GM10847 (cell line): ENCODE results near the gene NAV1.

Experiments used
- POLR2A ChIP-seq: IDR thresholded peaks from 2 replicates; pipeline ENCODE4 v1.6.1; 2011; ENCODE audit not compliant: insufficient read length; ENCODE audit errors: extremely low read depth

NAV1 gene, protein sequence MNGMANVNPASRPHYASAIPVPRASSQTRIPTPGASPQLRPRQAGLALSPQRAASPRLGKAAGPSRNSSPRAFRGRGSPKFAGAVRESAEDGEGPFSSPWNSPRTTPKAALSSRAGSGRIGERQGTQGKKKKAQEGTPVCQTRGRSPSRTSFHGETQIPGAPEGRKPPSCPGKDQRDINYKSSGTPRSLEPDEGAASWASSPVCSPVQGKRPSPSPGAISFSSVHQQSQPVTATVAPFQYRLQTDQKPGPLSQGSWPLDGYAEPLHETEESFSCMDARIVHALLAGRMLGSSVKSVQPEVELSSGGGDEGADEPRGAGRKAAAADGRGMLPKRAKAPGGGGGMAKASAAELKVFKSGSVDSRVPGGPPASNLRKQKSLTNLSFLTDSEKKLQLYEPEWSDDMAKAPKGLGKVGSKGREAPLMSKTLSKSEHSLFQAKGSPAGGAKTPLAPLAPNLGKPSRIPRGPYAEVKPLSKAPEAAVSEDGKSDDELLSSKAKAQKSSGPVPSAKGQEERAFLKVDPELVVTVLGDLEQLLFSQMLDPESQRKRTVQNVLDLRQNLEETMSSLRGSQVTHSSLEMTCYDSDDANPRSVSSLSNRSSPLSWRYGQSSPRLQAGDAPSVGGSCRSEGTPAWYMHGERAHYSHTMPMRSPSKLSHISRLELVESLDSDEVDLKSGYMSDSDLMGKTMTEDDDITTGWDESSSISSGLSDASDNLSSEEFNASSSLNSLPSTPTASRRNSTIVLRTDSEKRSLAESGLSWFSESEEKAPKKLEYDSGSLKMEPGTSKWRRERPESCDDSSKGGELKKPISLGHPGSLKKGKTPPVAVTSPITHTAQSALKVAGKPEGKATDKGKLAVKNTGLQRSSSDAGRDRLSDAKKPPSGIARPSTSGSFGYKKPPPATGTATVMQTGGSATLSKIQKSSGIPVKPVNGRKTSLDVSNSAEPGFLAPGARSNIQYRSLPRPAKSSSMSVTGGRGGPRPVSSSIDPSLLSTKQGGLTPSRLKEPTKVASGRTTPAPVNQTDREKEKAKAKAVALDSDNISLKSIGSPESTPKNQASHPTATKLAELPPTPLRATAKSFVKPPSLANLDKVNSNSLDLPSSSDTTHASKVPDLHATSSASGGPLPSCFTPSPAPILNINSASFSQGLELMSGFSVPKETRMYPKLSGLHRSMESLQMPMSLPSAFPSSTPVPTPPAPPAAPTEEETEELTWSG (N-terminal part only)

DNA sequence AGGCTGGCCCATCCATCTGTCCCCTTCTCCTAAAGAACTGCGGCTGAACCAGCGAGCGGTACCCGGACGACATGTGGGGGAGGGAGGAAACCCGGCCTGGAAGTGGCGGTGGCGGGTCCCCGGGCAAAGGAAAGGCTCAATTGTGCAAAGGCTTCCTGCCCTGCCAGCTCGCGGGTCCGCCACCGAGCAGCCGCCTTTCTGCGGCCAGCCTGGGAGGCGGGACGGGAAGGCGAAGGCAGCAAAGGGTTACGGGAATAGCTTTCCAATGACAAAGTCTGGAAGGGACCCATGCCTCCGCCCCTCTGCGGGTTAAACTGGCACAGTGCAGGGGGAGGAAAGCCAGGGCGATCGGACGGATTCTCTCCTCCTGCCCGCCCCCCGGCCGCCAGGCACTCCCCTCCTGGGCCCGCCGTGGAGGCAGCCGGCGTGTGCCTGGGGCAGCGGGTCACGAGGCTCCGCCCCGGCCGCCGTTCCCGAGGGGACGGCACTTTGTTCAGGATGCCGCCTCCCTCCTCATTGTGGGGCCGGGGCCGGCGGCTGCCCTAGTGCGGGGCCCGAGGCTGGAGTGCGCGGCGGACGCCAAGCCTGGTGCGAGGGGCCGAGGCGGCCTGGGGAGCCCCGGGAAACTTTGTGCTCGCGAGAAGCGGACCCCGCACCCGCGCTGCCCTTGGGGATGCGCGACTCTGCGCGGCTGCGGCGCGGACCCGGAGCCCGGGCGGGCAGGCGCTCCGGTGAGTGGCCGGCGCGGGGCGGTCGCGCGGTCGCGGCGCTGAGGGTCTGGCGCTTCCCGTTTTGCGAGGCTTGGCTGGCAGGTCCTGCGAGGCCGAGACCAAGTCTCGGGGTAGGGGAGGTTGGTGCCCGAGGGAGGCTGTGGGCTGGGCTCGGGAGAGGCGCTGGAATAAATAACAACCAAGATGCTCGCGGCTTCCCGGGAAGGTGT, at the start of gene NAV1:
Gene NAV1, plus strand, starts transcription at position 516 of the 940 bp plus-strand sequence. CDS start 83,758 bp downstream, outside the sequence.
- TF ChIP-seq POLR2A = no peak

DNA sequence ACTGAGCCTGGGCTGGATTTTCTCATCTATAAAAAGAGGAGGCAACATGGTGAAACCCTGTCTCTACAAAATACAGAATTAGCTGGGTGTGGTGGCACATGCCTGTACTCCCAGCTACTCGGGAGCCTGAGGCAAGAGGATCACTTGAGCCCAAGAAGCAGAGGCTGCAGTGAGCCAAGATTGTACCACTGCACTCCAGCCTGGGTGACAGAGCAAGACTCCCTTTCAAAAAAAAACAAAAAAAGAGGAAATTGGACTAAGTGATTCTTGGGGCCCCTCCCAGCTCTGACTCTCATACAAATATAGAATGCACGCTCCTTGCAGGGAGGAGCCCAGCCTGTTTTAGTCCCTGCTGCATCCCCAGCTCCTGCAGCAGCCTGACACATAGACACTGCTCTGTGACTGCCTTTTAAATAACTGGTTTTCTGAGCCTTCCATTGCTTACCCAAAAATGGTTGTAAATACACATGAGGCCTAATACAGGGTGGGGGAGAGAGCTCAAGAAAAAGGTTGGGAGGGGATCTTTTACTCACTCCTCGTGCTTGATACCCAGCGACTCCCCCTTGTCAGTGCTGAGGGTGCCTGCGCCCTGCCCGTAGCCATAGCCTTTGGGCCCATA, 49.2 kb upstream of the NAV1 start:
- no peak for TF ChIP-seq POLR2A

DNA sequence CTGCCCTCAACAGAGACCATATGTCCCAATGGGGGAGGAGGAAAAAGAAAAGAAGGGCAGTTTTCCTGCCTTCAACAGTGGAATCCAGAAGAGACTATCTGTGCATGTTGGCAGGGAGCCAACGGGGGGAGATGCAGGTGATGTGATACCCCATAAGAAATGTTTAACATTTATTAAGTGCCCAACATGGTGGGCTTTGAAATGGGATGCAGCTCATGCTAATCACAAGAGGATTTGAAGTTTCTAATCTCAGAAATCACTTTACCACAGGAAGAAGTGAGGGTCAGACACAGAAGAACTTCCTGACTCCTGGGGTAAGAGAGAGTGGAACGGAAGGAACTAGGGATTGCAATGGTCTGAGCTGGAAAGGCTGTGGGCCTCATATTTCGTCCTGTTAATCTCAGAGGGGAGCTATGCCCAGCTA, 48.2 kb upstream of the NAV1 start:
- TF ChIP-seq POLR2A = no peak

DNA sequence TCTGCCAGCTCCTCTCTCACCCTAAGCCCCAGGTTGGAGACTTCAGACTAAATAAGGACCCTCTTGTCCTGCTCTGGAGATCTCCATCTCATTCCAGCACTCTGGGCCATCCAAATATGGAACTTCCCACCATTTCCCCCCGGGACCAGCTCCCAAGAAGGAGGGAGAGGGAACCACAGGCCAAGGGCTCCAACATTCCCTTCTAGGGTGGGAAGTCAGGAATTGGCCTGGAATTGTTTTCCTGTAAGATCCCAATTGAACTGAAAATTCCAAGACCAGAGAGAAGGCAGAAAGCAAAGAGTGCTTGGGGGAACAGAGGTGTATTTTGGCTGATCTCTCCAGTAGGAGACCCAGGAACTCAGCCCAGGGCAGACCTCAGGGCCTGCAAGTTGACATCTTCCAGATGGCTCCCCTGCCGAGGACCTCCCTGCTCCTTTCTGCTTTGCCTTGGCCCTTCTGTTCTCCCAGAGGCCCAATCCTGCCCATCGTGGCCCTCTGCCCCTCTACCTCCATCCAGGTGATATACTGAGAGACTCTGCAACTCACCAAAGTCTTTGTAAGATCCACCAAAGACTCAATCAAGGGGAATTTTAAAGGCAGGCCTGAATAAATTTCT, 46.9 kb upstream of the NAV1 start:
- no peak for TF ChIP-seq POLR2A

DNA sequence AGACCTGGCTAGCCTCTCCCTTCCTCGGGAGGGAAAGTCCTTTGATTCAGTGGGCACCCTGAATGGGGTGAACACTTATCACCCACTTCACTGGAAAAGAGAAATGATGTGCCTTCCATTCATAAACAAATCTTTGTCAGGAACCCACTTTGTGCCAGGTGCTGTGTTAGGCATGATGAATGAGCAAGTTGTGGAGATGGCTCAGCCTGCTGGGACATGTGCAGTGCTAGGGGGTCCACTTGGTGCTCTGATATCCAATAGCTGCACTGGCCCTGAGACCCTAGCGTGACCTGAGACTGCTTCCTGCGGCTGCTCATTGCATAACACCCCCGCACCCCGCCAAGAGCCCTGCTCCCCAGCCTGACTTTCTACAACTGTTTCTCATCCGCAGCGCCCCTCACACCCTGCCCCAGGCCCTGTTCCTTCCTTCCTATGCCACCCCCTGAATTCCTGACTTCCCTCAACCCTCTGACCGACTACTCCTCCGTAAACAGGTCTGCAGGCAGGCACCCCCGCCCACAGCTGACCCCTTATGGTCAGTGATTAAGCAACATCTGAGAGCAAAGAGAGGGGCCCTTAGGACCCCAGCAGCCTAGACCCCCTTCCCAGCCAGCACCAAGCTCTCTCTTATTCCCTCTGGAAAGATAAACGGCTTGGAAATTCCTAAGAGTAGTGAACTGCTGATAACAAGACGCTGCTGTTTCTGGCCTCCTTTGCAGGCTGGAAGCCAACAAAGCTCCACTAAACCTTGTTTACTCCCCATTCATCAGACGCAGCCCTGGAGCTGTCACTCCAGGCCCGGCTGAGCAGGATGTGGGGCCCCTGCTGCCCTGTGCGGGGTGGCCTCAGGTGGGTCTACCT, 44.9 kb upstream of the NAV1 start:
- no peak for TF ChIP-seq POLR2A

DNA sequence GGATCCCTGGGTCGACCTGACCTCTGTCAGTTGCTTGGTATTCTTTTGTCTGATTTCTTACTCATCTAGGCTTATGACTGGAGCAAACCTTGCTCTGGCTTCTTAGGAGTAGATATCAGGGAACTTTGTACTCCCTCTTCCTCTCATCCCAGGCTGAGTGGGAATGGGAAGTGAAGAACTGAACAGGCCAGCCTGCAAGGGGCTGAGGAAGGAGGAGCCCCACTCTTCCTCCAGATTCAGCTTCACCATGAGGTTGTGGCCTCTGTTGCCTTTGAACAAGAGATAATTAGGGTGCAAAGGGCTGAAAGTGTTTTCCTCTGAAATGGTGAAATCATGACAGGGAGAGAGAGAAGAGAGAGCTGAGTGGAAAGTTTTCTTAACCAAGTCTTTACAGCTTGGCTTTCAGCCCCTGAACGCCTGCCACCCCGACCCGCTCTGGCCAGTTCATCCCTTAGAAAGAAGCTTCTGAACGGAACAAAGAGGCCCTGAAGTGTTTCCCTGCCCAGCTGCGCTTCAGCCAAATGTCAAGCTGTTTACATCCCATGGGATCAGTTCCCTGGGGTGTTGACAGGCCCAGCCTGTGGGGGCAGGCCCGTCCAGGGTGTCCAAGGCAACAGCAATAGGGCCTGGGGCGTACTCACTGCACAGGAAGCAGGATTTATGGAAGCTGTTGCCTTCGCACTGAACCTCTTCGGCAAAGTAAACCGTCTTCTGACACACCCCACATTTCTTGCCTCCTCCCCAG, 43.2 kb upstream of the NAV1 start:
- no peak for TF ChIP-seq POLR2A

DNA sequence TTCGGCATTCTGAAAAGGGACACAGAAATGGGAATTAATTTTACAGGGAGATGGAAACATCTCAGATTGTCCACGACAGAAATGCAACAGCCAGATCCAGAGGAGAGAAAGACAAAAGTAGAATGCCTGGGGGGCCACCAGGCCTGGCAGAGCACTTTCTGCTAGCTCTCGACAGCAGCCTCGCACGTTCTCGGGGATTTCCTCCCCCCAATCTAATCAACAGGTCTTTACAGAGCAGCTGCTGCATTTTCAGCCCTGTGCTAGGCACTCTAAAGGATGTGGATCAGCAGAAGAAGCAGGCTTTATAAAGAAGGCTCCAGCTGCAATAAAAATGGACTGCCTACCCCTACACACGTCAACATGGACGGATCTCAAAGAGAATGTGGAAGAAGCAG, 42.6 kb upstream of the NAV1 start:
- no peak for TF ChIP-seq POLR2A

DNA sequence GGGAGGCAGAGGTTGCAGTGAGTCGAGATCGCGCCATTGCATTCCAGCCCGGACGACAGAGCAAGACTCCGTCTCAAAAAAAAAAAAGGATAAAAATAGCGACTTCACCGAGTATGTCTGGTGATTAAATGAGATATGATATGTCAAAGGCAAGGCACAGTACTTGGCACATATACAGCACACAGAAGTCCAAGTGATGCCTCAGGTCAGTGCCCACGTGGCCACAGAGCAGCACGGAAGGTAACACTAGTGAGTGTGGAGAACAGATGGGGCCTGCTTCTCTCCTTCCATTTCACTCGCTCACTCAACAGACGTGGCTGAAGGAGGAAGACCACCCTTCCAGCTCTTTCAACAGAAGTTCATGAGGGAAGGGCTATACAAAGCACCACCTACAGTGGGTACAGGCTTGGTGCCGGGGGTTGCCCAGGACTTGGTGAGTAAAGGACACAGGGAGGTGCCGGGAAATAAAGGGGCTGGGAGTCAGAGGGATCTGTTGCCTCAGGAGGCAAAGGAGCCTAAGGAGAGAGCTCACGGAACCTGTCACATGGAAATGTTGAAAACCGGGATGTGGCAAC, 40.9 kb upstream of the NAV1 start:
- TF ChIP-seq POLR2A = no peak

DNA sequence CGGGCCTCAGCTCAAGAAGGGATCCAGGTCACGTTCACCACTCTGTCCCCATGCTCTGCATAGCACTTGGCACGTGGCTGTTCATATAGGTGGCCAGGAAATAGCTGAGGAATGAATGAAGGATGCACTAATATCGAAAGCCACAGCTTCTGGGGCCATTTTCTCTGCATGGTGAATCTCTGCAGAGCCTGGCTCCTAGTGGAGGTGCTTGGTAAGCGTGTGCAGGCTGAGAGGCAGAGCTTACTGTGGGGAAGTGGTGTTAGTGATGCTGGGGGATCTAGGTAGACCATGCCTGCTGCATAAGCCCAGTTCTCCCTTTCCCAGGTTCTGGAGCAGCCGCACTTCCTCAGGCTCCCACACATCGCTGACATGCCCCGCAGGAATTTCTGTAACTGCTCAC, 40.3 kb upstream of the NAV1 start:
- no peak for TF ChIP-seq POLR2A

DNA sequence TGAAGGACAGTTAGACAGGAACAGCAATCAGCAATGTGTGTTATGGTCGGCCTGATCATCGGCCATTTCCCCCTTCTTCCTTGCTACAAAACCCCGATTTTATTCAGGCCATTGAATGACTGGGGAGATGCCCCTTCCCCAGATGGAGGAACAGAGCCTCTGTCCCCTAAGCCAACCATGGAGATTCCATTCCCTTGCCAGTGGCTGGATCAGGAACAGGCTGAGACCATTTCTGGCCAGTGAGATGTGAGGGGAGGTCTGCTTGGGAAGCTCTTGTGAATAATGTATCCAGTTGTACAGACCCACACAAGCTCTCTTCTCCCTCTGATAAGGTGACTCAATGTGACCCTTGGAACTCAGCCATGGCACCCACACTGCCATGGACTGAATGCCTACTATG, 39.7 kb upstream of the NAV1 start:
- TF ChIP-seq POLR2A = no peak

DNA sequence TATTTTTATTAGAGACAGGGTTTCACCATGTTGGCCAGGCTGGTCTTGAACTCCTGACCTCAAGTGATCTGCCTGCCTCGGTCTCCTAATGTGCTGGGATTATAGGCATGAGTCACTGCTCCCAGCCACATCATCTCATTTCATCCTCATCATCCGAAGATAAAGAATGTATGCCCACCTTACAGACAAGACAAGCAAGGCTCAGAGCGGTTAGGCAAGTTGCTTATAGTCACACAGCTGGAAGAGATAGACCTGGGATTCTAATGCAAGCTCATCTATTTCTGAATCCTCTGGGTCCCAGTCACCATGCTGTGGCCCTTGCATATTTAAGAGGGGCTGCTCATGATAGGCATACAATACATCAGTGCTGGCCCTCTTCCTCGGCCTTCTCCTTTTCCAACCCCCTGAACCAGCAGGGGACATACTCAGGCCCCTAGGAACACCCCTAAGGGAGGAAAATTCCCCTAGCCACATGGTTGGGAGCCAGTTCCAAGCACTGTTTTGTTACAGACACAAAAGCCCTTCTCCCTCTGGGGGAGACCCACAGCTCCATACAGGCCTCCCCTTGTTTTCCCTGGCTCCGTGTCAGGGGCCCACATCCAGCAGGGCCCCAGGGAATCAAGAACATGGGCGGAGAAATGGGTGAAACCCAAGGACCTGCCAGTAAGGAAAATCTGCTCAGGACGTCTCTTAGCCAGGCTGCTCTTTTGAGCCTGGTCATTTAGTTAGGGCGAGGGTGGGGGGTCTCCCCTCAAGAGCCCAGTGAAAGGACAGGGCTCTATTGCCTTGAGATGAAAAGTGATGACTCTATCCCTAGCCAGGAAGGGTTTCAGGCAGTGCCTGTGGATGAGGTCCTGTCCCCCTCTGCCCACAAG, 38.9 kb upstream of the NAV1 start:
- TF ChIP-seq POLR2A = no peak
